NCI-H2171 treated with DMSO at 0.1 percent for 48 hours (cell line): ENCODE measurements around the gene C1orf216.
A peak's percentile ranks its signal among the peaks of the same experiment; 100 is the strongest.
"Not testable (repeated sequence)": the region's sequence is repeated elsewhere in the genome, so short reads cannot be mapped to it uniquely, and the experiment has no call there.

ENCODE experiments used
- DNase-seq: peaks from one replicate; lab custom pipeline; 2025; lab: John Stamatoyannopoulos, UW

The C1orf216 gene

GRCh38 chr1:35718492-35719336 lies at the start of gene C1orf216:
Gene C1orf216 (minus strand): TSS chr1:35718884. CDS start chr1:35716321, 2,563 bp downstream.
- peak; percentile 58 for DNase-seq

GRCh38 chr1:35764283-35764682 lies 45.6 kb upstream of the C1orf216 start:
- no peak for DNase-seq

- no peak for DNase-seq
Observed at GRCh38 chr1:35763201-35763600, 44.5 kb upstream of the C1orf216 start.

GRCh38 chr1:35762141-35762540 lies 43.5 kb upstream of the C1orf216 start:
- no peak for DNase-seq

GRCh38 chr1:35756064-35756463 lies 37.4 kb upstream of the C1orf216 start:
- no peak for DNase-seq

GRCh38 chr1:35753626-35754260 lies 35.1 kb upstream of the C1orf216 start:
- DNase-seq, result no peak

GRCh38 chr1:35748326-35748725 lies 29.6 kb upstream of the C1orf216 start:
- DNase-seq, result no peak

GRCh38 chr1:35745124-35745730 lies 26.5 kb upstream of the C1orf216 start:
- no peak for DNase-seq

- DNase-seq, result no peak
Observed at GRCh38 chr1:35737120-35737519, 18.4 kb upstream of the C1orf216 start.

GRCh38 chr1:35727434-35728040 lies 8.9 kb upstream of the C1orf216 start:
- no peak for DNase-seq

- DNase-seq, result peak; percentile 73
Observed at GRCh38 chr1:35726450-35727433, 8.1 kb upstream of the C1orf216 start.

GRCh38 chr1:35725596-35725995 lies 6.9 kb upstream of the C1orf216 start:
- DNase-seq, result peak; percentile 27

- peak; percentile 12 for DNase-seq
Observed at GRCh38 chr1:35717911-35718476, 690 bp downstream of the C1orf216 start.

GRCh38 chr1:35715568-35716002 lies 3.1 kb downstream of the C1orf216 start:
- peak; percentile 36 for DNase-seq

GRCh38 chr1:35714921-35715567 lies 3.6 kb downstream of the C1orf216 start:
- DNase-seq, result no peak

- not testable (repeated sequence) for DNase-seq
Observed at GRCh38 chr1:35711098-35711497, 7.6 kb downstream of the C1orf216 start.

- no peak for DNase-seq
Observed at GRCh38 chr1:35708952-35709351, 9.7 kb downstream of the C1orf216 start.

GRCh38 chr1:35708441-35708921 lies 10.2 kb downstream of the C1orf216 start:
- DNase-seq, result peak; percentile 88

GRCh38 chr1:35707601-35708440 lies 10.9 kb downstream of the C1orf216 start:
- peak; percentile 63 for DNase-seq
